HG02610 (cell line): ENCODE data around the gene CAPN14.

ENCODE experiments used
- ATAC-seq: cut with Tn5 transposase; IDR thresholded peaks from one replicate; pipeline ENCODE4 v1.9.1; 2021; ENCODE audit warnings: mild to moderate bottlenecking, moderate library complexity; ENCODE audit not compliant: unreplicated experiment

CAPN14 gene, protein sequence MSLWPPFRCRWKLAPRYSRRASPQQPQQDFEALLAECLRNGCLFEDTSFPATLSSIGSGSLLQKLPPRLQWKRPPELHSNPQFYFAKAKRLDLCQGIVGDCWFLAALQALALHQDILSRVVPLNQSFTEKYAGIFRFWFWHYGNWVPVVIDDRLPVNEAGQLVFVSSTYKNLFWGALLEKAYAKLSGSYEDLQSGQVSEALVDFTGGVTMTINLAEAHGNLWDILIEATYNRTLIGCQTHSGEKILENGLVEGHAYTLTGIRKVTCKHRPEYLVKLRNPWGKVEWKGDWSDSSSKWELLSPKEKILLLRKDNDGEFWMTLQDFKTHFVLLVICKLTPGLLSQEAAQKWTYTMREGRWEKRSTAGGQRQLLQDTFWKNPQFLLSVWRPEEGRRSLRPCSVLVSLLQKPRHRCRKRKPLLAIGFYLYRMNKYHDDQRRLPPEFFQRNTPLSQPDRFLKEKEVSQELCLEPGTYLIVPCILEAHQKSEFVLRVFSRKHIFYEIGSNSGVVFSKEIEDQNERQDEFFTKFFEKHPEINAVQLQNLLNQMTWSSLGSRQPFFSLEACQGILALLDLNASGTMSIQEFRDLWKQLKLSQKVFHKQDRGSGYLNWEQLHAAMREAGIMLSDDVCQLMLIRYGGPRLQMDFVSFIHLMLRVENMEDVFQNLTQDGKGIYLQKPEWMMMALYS

DNA sequence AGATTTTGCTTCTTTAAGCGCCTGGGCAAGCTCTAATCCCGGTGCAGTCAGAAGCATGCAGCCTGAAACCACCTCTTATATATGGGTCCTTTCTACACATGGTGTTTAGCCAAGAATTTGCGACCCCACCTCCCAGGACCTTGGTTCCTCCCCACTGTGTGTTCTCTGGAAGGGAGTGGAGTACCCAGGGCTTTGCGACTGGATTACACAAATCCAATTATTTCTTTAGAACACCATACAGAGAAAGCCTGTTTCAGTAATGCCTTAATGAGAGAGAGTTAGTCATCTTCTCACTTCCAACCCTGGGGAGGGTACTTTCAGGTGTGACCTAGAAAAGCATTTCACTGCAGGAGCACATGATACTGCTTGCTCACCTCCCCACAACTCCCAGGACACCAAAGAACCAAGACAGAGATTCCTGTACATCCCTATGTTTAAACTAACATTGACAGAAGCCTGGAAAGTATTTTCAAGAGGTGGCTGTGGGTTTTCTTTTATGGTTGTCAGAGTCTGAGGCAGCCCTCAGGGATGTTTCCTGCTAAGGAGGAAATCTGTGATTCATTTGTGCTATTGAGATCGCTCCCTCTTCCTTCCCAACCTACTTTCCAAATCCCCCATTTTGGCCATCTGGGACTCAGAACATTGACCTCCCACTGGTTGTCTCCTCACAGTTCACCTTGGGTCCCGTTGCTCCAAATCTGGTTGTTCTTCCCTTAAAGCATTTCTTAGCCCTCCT, at the start of gene CAPN14:
TSS of gene CAPN14 (minus strand) at position 51 of the 736 bp plus-strand sequence. CDS start 12,068 bp downstream, outside the sequence.
- peak; percentile 32 for ATAC-seq

DNA sequence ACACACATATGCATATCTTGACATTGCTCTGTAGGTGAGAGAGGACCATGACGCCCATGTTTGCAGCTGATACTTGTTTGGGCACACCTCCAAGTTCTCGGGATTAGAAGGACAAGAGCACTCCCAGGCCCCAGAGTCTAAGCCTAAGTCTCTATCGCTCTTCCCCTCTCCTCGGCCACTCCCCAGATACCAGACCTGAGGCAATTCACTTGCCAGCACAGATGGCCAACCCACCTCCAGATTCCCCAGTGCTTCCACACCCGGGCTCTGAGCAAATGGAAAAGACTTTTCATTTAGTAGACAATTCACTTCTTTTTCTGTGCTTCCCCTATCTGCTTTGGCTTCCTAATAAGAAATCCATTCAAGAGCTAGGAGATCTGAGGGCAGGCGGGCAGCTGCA, 49.5 kb upstream of the CAPN14 start:
- ATAC-seq: no peak

DNA sequence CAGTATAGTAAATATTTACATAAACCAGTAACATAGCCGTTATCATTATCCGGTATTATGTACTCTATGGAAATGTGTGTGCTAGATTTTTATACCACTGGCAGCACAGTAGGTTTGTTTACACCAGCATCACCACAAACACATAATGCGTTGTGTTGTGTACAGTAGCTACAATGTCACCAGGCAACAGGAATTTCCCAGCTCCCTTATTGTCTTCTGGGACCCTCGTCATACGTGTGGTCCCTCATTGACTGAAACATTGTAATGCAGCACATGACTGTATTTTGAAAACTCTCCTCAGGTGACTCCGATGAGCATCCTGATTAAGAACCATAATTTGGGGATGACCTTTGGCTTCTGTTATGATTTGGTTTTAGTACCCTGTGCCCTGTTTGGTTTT, 47.9 kb upstream of the CAPN14 start:
- ATAC-seq: no peak

DNA sequence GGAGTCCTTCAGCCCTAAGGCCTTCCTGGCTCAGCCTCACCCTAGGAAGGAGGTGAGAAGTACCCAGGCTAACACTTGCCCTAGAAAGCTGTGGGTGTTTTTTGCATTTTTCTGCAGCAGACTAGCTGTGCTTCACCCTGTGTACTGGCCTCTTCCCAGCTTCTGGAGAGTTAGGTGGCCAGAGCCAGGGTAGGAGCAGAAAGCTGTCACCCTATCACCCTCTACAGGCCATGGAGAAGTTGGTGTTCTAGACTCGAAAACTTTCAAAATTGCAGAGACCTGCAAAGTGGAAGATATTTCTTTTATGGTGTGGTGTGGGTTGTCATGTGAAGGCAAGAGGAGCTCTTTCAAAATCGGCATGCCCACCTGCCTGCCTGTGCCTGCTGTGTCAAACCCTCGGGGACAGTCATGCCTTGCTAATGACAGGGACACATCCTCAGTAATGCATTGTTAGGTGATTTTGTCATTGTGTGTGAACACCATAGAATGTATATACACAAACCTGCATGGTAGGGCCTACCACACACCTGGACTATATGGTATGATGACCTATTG, 46.4 kb upstream of the CAPN14 start:
- no peak for ATAC-seq

DNA sequence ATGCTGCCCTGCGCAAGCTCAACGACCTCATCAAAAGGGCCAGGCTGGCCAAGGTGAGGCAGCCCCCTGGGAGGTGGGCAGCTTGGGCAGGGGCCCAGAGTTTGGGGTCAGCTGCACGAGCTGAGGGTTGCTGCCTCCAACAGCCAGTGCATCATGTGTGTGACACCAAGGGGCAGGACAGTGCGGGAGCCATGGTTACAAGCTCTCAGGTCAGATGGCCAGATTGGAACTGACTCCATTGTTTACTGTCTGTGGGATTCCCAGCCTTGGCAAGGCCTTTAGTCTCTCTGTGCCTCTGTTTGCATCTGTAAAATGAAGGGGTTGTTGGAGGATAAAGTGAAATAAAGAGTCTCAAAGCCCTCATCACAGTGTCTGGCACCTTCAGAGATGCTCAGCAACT, 43.6 kb upstream of the CAPN14 start:
- no peak for ATAC-seq

DNA sequence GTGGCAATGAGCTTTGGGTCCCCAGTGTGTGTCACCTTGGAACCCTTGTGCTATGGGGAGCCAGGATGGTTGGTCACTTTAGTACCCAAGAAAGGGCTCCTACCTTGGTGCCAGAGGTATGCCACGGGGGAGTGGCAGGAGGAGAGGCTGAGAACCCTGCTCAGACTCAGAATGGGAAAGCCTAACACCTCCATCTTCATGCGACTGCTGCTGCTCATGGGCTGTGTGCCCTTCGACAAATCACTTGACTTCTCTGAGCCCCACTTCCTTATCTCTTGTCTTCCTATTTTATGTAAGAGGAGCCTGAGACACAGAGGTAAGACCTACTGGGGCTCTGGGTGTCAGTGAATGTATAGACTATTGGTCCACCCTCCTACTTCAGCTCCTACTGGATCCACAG, 41.8 kb upstream of the CAPN14 start:
- ATAC-seq: no peak

DNA sequence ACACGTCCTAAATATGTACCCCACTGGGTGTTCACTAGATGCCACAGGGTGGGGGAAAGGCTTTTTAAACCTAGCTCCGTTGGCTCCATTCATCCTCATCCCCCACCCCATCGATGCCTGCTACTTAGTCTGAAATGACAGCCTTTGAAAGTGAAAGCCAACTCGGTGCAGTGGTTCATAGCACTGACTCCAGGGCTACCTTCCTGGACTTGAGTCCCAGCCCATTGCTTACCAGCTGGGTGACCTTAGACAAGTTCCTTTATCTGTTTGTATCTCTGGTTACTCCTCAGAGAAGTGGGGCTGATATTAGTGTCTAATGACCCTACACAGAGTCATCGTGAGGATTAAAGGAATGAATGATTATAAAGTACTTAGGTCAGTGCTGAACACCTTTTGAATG, 41.0 kb upstream of the CAPN14 start:
- peak; percentile 66 for ATAC-seq

DNA sequence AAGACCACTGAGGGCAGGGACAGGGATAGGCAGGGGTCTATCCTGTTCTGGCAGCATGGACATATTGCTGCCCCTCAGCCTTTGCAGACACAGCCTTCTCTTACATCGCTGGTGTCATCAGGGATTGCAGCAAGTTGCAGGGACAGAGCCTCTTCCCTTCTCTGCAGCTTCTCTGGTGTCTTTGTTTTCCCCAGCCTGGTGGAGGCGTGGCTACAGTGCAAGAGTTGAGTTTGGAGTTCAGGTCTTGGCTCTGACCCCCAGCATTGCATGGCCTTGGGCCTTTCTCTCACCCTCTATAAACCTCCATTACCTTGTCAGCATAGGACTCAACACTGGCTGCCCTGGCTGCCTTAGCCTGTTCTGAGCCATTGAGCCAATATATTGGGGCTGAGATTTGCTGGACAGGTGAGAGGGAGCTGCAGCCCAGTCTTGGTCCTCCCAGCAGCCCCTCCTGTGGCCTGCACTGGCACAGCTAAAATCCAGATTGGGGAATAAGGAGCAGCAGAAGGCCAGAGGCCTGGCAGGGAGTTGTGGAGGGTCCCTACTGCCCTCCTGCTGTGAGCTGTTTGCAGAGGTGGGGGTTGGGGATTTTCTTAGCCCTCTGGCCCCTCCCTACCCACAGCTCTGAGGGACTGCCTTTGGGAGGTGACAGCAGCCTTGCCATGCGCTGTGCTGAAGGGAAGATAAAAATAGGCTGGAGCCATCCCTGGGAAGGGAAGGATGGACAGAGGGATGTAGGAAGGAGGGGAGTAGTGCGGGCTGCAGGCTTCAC, 39.5 kb upstream of the CAPN14 start:
- ATAC-seq: peak; percentile 2

DNA sequence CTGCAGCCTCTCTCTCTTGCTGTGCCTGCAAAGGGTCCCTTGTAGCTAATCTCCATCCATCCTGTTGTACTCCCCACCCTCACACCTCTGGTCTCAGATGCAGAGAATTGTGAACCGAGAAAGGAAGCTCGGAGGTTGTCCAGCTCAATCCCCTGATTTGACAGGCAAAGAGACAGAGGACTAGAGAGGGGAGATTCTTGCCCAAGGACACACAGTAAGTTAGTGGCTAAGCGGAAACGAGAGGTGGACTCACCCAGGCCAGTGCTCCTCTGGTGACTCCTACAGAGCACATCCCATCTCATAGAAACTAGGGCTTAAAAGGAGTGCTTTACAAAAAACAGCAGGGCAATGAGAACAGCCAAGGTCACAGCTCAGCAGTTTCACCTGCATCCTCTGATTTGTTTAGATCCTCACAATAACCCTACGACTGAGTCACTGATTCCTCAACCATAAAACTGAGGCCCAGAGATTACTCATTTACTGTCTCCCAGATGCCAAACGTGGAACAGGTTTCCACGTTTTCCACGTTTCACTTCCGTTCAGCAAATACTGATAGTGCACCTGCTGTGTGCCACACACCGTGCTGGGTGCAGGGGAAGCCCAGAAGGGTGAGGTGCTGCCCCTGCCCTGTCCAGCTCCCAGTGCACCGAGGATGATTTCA, 38.7 kb upstream of the CAPN14 start:
- ATAC-seq: peak; percentile 77

DNA sequence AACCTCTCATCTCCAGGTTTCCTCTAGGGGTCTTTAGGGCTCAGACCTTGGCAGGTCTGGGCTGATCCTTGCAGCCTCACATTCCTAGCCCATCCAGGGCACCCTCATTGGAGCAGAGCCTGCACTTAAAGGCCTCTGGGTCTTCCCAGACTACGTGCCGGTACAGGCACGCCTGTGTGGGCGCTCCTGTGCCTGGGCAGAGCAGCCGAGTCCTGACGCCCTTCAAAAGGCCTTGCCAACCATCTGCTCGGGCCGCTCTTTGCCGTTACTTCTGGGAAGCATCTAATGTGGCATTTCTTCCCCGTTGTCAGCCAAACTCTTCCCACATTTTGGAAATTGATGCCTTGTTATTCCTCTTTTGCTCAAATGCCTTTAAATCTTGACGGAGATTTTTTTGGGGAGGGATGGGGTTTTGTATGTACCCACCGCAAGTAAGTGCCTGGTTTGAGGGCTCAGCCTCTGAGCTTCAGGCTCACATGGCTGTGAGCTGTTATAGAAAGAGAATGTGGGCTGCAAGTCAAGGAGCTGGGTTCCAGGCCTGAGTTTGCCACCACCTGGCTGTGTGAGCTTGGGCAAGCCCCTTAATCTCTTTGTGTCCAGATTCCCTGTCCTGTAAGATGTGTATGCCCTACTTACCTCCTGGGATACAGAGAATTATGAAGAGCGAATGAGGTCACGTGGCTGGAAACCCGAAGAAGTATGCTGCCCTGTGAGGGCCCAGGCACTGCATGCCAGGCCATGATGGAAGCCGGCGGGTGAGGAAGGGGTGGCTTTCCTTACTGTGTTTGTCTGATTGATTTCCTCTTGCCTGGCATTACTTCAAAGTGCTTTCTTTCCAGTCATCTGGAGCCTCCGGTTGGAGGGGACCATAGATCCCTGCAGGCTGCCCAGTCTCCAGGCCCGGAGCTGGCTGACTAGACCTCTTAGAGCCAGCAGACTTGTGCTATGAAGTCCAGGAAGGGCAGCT, 37.2 kb upstream of the CAPN14 start:
- no peak for ATAC-seq

DNA sequence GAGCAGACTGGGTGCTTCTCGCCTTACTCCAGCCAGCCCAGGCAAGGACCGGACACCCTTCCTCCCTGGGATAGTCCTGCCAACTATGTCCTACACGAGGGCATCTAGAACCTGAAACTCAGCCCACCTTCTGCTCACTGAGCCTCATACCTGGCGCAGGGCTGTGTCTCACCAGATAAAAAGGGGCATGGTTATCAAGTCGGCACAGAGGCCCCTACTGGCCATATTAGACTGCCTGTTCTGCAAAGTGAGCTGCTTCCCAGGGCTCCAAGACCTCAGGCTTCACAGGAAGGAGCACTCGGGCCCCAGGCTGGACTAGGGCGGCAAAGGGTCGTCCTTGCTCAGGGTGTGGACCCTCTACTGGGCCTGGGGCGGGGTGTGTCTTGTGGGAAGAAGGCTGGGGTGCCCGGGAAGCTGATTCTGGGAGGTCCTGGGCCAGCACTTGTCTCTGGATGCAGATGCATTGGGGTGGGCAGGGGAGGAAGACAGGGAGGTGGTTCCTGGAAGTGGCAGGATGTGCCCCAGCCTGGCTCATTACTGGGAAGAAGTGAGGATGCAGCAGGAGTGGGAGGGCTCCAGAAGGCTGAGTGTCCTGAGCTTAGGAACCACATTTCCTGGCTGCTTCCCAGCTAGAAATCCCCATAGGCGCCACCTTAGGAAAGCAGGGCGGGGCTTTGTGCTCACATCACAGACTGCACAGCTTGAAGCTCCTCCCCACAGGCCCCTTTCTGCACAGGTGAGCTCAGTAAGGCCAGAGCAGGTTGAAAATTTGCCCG, 36.2 kb upstream of the CAPN14 start:
- no peak for ATAC-seq

DNA sequence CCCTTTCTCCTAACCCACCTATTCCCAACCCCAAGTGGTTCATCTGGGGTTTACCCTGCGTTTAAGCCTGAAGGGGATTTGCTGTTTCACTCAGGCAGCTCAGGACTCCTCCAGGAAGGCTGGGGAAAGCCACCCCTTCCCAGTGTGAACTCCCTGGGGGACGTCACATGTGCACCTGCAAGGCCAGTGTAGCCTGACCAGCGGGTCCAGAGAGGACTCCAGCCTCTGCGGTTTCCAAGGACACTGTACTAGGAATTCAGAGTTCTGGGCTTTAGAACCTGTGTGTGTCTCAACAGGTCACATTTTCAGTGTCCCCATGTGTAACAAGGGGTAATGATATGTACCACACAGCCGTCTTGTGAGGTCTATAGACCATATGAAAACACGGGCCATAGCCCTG, 34.5 kb upstream of the CAPN14 start:
- no peak for ATAC-seq

DNA sequence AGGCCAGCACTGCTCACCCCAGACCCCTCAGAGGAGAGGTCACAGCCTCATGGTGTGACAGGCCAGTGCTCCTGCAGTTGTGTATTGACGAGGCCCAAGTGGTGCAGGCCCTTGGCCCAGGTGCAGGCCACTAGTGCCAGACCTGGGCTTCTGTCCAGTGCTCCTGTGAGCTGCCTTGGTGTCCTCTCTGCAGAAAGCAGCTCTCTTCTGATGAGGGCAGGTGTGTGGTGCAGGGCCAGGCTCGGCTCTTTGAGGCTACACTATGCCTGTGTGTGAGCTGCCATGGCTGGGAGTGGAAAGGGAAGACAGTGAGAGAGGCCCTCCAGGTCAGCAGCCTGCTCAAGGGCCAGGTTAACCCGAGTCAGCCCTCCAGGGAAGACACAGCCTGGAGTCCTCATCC, 33.7 kb upstream of the CAPN14 start:
- ATAC-seq: no peak

DNA sequence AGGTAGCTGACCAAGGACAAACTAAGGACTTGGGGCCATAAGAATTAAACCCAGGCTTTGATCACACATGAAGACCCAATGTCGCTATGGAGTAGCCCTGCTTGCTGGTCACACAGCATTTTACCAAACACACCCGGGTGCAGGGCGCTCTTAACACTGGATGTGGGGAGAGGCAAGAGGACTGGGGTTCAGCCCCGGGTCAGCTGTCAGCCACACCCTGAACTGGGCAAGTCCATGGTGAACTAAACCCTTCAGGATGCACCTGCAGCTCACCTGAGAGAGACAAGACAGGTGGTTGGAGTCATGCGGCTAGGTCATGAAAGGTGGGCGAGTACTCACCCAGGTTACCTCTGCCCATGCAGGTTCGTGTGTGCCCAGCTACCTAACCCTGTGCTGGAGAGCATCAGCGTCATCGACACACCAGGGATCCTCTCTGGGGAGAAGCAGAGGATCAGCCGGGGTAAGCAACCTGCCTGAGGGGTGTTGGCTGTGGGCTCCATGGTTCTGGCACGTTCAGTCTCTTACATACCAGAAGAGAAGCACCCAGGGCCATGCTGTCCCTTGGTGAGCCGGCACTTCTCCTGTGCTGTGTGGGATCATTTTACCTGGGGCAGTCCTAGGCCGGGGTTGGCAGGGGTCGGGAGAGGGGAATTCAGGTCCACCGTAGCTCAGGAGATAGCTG, 31.8 kb upstream of the CAPN14 start:
- ATAC-seq: no peak

DNA sequence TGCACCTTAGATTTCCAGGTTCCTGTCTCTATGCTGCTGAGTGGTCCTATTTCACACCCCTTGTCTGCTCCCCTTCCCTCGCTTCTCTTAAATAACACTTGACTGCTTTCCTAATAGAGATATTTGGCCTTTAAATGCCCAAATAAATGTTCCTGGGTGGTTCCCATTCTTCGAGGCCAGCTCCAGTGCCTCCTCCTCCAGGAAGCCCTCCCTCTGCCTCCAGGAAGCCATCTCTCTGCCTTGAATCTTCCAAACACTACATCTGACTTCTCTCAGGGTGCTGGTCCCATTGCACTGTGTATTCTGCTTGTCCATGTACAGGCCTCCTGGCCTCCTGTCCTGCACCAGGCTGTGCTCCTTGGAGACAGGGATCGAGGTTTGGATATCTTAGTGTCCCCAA, 30.8 kb upstream of the CAPN14 start:
- no peak for ATAC-seq

DNA sequence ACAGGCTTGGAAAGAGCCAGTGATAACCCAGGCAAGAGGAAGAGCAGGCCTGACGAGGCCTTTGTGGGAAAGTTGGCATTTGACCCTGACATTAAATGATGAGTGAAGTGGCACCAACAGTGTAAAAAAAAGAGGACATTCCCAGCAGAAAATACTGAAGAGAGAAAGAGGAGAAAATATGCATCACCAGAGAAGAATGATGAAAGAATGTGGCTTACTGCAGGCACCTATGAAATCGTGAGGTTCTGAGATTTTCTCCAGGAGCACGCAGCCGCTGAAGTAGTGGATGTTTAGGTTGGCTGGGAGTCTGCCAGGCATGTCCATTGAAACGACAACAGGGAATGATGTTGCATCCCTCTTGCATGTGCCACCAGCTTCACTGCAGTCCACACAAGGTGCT, 30.4 kb upstream of the CAPN14 start:
- no peak for ATAC-seq

DNA sequence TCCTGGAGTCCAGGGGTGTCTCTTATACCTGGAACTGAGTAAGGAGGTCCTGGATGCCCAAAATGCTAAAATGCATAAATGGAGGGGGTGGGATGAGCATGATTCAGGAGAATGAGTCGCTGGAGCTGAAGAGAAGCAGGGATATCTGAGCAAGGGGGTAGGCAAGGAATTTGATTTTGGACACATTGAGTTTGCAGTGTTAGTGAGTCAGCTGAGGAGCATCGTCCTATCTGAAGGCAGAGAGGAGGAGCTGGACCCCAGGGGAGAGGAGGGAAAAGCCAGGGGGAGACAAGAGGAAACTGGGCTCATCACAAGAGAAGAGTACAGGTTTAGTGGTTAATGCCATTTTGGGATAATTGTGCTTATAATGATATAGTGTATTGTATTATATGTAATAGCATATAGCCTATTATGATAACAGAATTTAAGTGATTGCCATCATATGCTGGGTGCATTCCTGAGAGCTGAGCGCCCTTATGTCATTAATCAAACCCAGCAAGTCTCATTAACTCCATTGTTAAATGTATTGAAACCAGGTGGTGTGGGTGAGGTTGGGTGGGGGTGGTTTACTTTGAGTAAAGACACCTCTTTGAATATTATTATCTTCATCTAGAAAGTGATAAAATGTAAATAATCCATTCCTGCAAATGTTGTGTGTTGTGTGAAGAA, 29.0 kb upstream of the CAPN14 start:
- no peak for ATAC-seq
